Heart right ventricle (tissue), 16 donors: Measurements from ENCODE around the gene MGME1. TPM values are rescaled to one million over a fixed set of nuclear protein-coding genes. Genes with fewer than 3 reads are reported as not detected.

Source experiments
- ATAC-seq, 8 donors: fragments of 200-7000 bp; cut with Tn5 transposase; one replicate each; pipeline ENCODE4 v1.9.1; 2020; ENCODE audit warnings: mild to moderate bottlenecking in 8 of 8, moderate library complexity in 8 of 8, moderate number of reproducible peaks in 1 of 8
- DNase-seq, 2 donors: peaks; one replicate each; pipeline ENCODE4 v3.0.0-alpha.2; 2020
- H3K27ac ChIP-seq, 10 donors: fragments of 200-600 bp; sonication (generic) in 2 of 10; one replicate each; pipeline versions ENCODE4 v1.5.0 to v1.8.0; 2020 to 2022; ENCODE audit warnings: mild to moderate bottlenecking in 3 of 10
- H3K27me3 ChIP-seq, 7 donors: fragments of 200-600 bp; one replicate each; pipeline ENCODE4 v1.8.0; 2021 to 2022; ENCODE audit warnings: mild to moderate bottlenecking in 2 of 7
- H3K36me3 ChIP-seq, 9 donors: fragments of 200-600 bp; sonication (generic) in 1 of 9; one replicate each; pipeline versions ENCODE4 v1.5.0 to v1.8.0; 2020 to 2022; ENCODE audit warnings: mild to moderate bottlenecking in 2 of 9
- H3K4me1 ChIP-seq, 9 donors: fragments of 200-600 bp; sonication (generic) in 1 of 9; one replicate each; pipeline versions ENCODE4 v1.5.0 to v1.8.0; 2020 to 2022; ENCODE audit warnings: mild to moderate bottlenecking in 4 of 9
- H3K4me3 ChIP-seq, 10 donors: fragments of 200-600 bp; sonication (generic) in 2 of 10; one replicate each; pipeline versions ENCODE4 v1.5.0 to v1.8.0; 2020 to 2022; ENCODE audit warnings: mild to moderate bottlenecking in 7 of 10, moderate library complexity in 2 of 10
- H3K9me3 ChIP-seq, 11 donors: fragments of 200-600 bp in 10 of 11; sonication (generic) in 2 of 11; one replicate each; pipeline versions ENCODE4 v1.5.0 to v1.8.0; 2013 to 2022; ENCODE audit warnings: mild to moderate bottlenecking in 2 of 11, control low read depth in 1 of 11, moderate library complexity in 1 of 11
- CTCF ChIP-seq, 9 donors: fragments of 200-600 bp; sonication (generic) in 2 of 9; IDR thresholded peaks; one replicate each; pipeline versions ENCODE4 v1.5.0 to v1.8.0; 2021 to 2022; ENCODE audit warnings: antibody characterized with exemption in 9 of 9, mild to moderate bottlenecking in 5 of 9, moderate library complexity in 1 of 9
- WGBS, 2 donors: extraction: QIAGEN DNeasy Blood & Tissue Kit; methylation state at CpG; one replicate each; pipeline ENCODE4 v1.1.7; 2013; ENCODE audit warnings: inconsistent platforms in 1 of 2; 5-methylcytosine and 5-hydroxymethylcytosine counted together
- intact Hi-C, 10 donors: fragments of 100-400 bp; cut with DNase I; formaldehyde crosslinking; loops; one replicate each; pipeline versions ENCODE4 v1.11.1 to v1.14.2; 2022
- polyA plus RNA-seq, 2 donors: library from polyadenylated mRNA; stranded (reverse); fragments of 200-250 nt; gene quantifications; one replicate each; pipeline ENCODE4 v1.2.3, GENCODE V29; 2013
- total RNA-seq, 10 donors: library from RNA; stranded (reverse); fragmentation: NEBNext Ultra II Directional in 3 of 10; extraction: Animal tissue kit (Norgen Biotek cat#: 25700) in 3 of 10; gene quantifications; one replicate each; pipeline versions ENCODE4 v1.2.1 to v1.2.4, GENCODE V29; 2021 to 2023
- donor health status: Arrhythmogenic right ventricular cardiomyopathy.
- donor health status: ischemic (EF 13 %, LVEDD 7.1; RV severe dilation, severe dysfunction).
- donor health status: healthy with polysubstance abuse.
- donor health status: DM: no; HTN: yes; CAD: no.
- donor health status: DM: no; HTN: no; CAD: no.
- donor health status: ischemic (EF 25% LVEDD 6.9; RV normal size, moderate dysfunction).
- donor health status: ischemic (EF 25% LVEDD 5.7; RV mildly dilated, moderate dysfunction).
- donor health status: healthy.
- donor health status: DM: yes; HTN: yes; CAD: no.
- donor health status: Ischemic cardiomyopathy.
- donor health status: ischemic (EF 35%, LVEDD 5.7; RV mildly dilated, moderate dysfunction).
- donor health status: nonischemic (EF 11% LVEDD 7.7; RV severe dilation, severe dysfunction).
- donor health status: DM: yes; HTN: yes; CAD: no.
- donor health status: PGD.
- donor health status: ischemic (EF 29% LVEDD 5.4; RV normal size, mild dysfunction).
- donor health status: nonischemic (EF 23%, LVEDD 6.1; RV moderate dilation, normal function).

Gene MGME1
- total and polyA plus RNA-seq, 12 donors, result 6.0 to 16.0 (median 12.9) TPM

DNA sequence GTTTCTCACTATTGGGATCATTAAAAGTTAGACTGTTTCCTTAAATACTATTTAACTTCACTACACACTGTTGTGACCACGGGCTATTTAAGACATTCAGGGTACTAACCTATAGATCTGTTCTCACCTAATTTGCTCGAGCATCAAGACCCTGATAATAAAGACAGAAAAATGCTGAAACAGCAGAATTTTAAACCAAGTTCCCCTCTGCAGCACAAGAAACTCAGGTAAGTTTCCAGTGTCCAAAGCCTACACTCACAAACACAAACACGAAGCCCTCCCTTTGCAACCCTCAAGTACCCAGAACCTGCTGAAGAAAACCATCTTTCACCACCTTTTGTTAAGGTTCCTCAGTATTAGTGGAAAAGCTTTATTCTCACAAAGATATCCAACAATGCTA is 4.2 kb upstream of the MGME1 start:
- peak overlapping the region in 3 of 10 donors; percentile 97 to 99 (median 98) for H3K27ac ChIP-seq
- H3K4me3 ChIP-seq, result peak overlapping the region in 1 of 10 donors; percentile 90
- 76 to 79% methylated on average over 3 of the region's 3 CpGs for WGBS, 2 donors
- intact Hi-C loops, result loop anchor here in 1 of 10 donors (10.0 kb wide), 1 partner anchor 280 kb away; the partner anchor contains the start of gene RRBP1
- DNase-seq, result no peak
- H3K36me3 ChIP-seq, result no peaks in the 10 kb centered on the region
- no peak for ATAC-seq
- no peaks in the 10 kb centered on the region for H3K9me3 ChIP-seq
- H3K27me3 ChIP-seq, result no peaks in the 10 kb centered on the region
- H3K4me1 ChIP-seq, result peaks cover 0 to 81% (median 73%) of the 10 kb centered on the region in 9 donors
- no peak for TF ChIP-seq CTCF (IDR thresholded peaks at IDR 0.05)

- no peaks in the 10 kb centered on the region for H3K9me3 ChIP-seq
- WGBS, 2 donors, result 67 to 70% methylated on average over 9 of the region's 9 CpGs
- H3K4me1 ChIP-seq, result peaks cover 0 to 80% (median 76%) of the 10 kb centered on the region in 9 donors
- intact Hi-C loops, result loop anchor here in 1 of 10 donors (10.0 kb wide), 1 partner anchor 280 kb away; the partner anchor contains the start of gene RRBP1
- H3K36me3 ChIP-seq, result no peaks in the 10 kb centered on the region
- DNase-seq, result no peak
- TF ChIP-seq CTCF (IDR thresholded peaks at IDR 0.05), result no peak
- peak overlapping the region in 6 of 10 donors; percentile 31 to 99 (median 97) for H3K27ac ChIP-seq
- H3K4me3 ChIP-seq, result peak overlapping the region in 3 of 10 donors; percentile 90 to 96 (median 95)
- ATAC-seq, result no peak
- no peaks in the 10 kb centered on the region for H3K27me3 ChIP-seq
Measured at GRCh38 chr20:17965042-17965697, 3.6 kb upstream of the MGME1 start.

DNA sequence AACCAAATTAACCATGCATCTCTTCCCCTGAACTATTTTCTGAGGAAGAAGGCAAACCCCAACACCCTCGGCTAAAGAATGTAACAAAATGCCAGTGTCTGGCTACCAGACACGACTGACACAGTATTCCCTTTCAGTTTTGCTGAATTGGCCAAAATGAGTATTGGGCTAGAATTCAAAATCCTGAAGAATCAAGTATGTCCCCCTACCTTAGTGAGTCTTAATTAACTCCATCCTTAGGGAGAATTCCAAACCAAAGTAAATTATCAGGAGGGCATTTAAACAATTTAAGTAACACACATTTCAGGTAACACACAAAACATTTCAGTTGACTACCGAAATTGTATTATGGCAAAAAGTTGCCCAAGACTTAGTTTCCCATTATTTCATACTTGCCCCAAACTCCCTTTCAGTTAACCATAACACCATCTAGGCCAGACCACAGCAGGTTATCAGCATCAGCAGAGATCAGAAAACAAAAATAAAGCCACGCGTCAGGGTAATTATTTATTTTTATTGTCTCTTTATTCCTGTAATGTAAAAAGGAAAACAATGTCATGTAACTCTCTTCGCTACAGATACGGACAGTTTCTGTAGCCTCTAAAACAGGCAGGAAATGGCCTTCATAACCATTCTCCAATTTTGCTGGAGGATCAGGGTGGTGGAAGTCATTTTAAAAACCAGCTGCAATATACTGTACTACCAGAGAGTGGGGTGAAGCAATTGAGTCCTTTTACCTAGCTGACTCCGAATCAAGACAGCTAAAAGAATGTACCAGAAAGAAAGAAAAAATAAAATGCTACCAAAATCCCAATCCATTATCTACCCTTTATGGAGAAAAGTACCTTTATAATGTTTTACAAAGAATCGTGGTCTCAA is 2.1 kb upstream of the MGME1 start:
- intact Hi-C loops, result loop anchor here in 1 of 10 donors (10.0 kb wide), 1 partner anchor 282 kb away; the partner anchor contains the start of gene RRBP1
- WGBS, 2 donors, result 13 to 14% methylated on average over 9 of the region's 9 CpGs
- TF ChIP-seq CTCF (IDR thresholded peaks at IDR 0.05), result peak in 3 of 9 donors; percentile 11 to 27 (median 15)
- Histone ChIP-seq H3K27me3 (no peaks in the 10 kb centered on the region), H3K36me3 (no peaks in the 10 kb centered on the region), H3K27ac (peak overlapping the region in 9 of 10 donors; percentile 94 to 99 (median 97)), H3K4me3 (peak overlapping the region; percentile 75 to 97 (median 92)), H3K9me3 (no peaks in the 10 kb centered on the region), H3K4me1 (peaks cover 0 to 80% (median 77%) of the 10 kb centered on the region in 9 donors)
- ATAC-seq (no peak), DNase-seq (no peak)
